H1 (cell line): Measurements from ENCODE around the gene JAK2. TPM values are rescaled to one million over a fixed set of nuclear protein-coding genes. Genes with fewer than 3 reads are reported as not detected.

ENCODE experiments used
- CTCF ChIA-PET: fragments of 300-600 bp; sonication (Branson Sonifier 250); formaldehyde crosslinking; loops from one replicate; lab custom pipeline; 2021; ENCODE audit not compliant: partially characterized antibody; lab: Charles Lee
- POLR2A ChIA-PET: fragments of 300-600 bp; sonication (Branson Sonifier 250); formaldehyde crosslinking; loops from one replicate; lab custom pipeline; 2021; ENCODE audit warnings: inconsistent platforms; ENCODE audit not compliant: partially characterized antibody; lab: Charles Lee
- DNase-seq, 2 experiments: peaks; one replicate each; pipeline versions ENCODE4 v3.0.0 to v3.0.0-alpha.2; 2010 to 2022; ENCODE audit warnings: low spot score in 2 of 2, low read depth in 1 of 2, mixed read lengths in 1 of 2
- FAIRE-seq: peaks from 2 replicates; lab custom pipeline; 2011; peaks lifted over from hg19 to GRCh38; lab: Jason Lieb, UNC
- H2AFZ ChIP-seq: 2 replicates; pipeline ENCODE4 v1.8.1; 2012; ENCODE audit warnings: low read length, inconsistent platforms
- H2AK5ac ChIP-seq: 2 replicates; pipeline ENCODE4 v1.6.1; 2013; ENCODE audit warnings: low read depth, low read length
- H2BK120ac ChIP-seq: replicated peaks from 2 replicates; pipeline ENCODE3; 2013; ENCODE audit warnings: low read depth, low read length, inconsistent platforms
- H2BK12ac ChIP-seq: 2 replicates; pipeline ENCODE4 v1.6.1; 2013; ENCODE audit warnings: low read depth, low read length
- H2BK15ac ChIP-seq: 2 replicates; pipeline ENCODE4 v1.6.1; 2013; ENCODE audit warnings: low read length
- H2BK20ac ChIP-seq: 2 replicates; pipeline ENCODE4 v1.6.1; 2013; ENCODE audit warnings: low read length
- H2BK5ac ChIP-seq: 2 replicates; pipeline ENCODE4 v1.6.1; 2013; ENCODE audit warnings: low read depth, low read length
- H3K14ac ChIP-seq: 2 replicates; pipeline ENCODE4 v1.6.1; 2013; ENCODE audit warnings: inconsistent platforms; ENCODE audit not compliant: insufficient read length
- H3K18ac ChIP-seq: 2 replicates; pipeline ENCODE4 v1.6.1; 2013; ENCODE audit warnings: low read length; ENCODE audit errors: extremely low read depth
- H3K23ac ChIP-seq: 2 replicates; pipeline ENCODE4 v1.6.1; 2013; ENCODE audit warnings: inconsistent platforms; ENCODE audit not compliant: insufficient read length
- H3K23me2 ChIP-seq: 2 replicates; pipeline ENCODE4 v1.6.1; 2013; ENCODE audit warnings: low read depth, low read length
- H3K27ac ChIP-seq: 2 replicates; pipeline ENCODE4 v1.6.1; 2011; ENCODE audit warnings: low read depth, low read length, inconsistent platforms
- H3K27me3 ChIP-seq, 4 experiments: replicated peaks in 1 of 4; 1 replicate in 1 of 4; 2 replicates in 3 of 4; pipeline versions ENCODE4 v1.6.1 to v1.8.1; 2011 to 2013; ENCODE audit warnings: low read length in 3 of 4, mild to moderate bottlenecking in 3 of 4, inconsistent platforms in 2 of 4, mixed read lengths in 2 of 4, moderate library complexity in 1 of 4; ENCODE audit not compliant: control insufficient read depth in 3 of 4, insufficient read depth in 3 of 4; ENCODE audit errors: extremely low read depth in 1 of 4
- H3K36me3 ChIP-seq, 4 experiments: 2 replicates each; pipeline versions ENCODE4 v1.6.1 to v1.8.1; 2011 to 2013; ENCODE audit warnings: mild to moderate bottlenecking in 4 of 4, low read length in 3 of 4, moderate library complexity in 2 of 4, control low read depth in 1 of 4, inconsistent platforms in 1 of 4; ENCODE audit not compliant: insufficient read depth in 4 of 4, control insufficient read depth in 2 of 4
- H3K4ac ChIP-seq: replicated peaks from 2 replicates; pipeline ENCODE3; 2013; ENCODE audit warnings: low read length, low read depth, mixed read lengths, inconsistent platforms; ENCODE audit not compliant: insufficient read length
- H3K4me1 ChIP-seq, 4 experiments: replicated peaks in 1 of 4; 1 replicate in 1 of 4; 2 replicates in 3 of 4; pipeline versions ENCODE4 v1.6.1 to v1.8.1; 2011 to 2013; ENCODE audit warnings: low read length in 3 of 4, inconsistent platforms in 2 of 4, mixed read lengths in 1 of 4; ENCODE audit not compliant: insufficient read depth in 4 of 4, control insufficient read depth in 3 of 4
- H3K4me2 ChIP-seq, 2 experiments: 2 replicates each; pipeline versions ENCODE4 v1.6.1 to v1.8.1; 2011 to 2013; ENCODE audit warnings: low read depth in 2 of 2, low read length in 2 of 2, control low read depth in 1 of 2, inconsistent platforms in 1 of 2, mild to moderate bottlenecking in 1 of 2; ENCODE audit not compliant: insufficient read depth in 1 of 2
- H3K4me3 ChIP-seq, 4 experiments: fragments of 200-600, 300-600 bp in 1 of 4; sonication (generic), shearing (Covaris generic), sonication (Bioruptor Twin) in 1 of 4; 2 replicates each; pipeline versions ENCODE4 v1.5.1 to v1.8.1; 2011 to 2016; ENCODE audit warnings: low read length in 4 of 4, low read depth in 3 of 4, control low read depth in 2 of 4, inconsistent platforms in 2 of 4, mild to moderate bottlenecking in 2 of 4, mixed read lengths in 1 of 4, moderate library complexity in 1 of 4; ENCODE audit not compliant: insufficient read depth in 2 of 4; ENCODE audit errors: extremely low read depth in 1 of 4
- H3K56ac ChIP-seq: replicated peaks from 2 replicates; pipeline ENCODE3; 2013; ENCODE audit warnings: low read depth, mild to moderate bottlenecking, mixed read lengths, low read length, inconsistent platforms; ENCODE audit not compliant: insufficient read length
- H3K79me1 ChIP-seq: 2 replicates; pipeline ENCODE4 v1.6.1; 2013; ENCODE audit warnings: low read depth, low read length, control low read depth
- H3K79me2 ChIP-seq, 2 experiments: 2 replicates each; pipeline versions ENCODE4 v1.6.1 to v1.8.1; 2012 to 2013; ENCODE audit warnings: low read length in 2 of 2, mild to moderate bottlenecking in 2 of 2, inconsistent platforms in 1 of 2; ENCODE audit not compliant: insufficient read depth in 2 of 2, control insufficient read depth in 1 of 2
- H3K9ac ChIP-seq, 4 experiments: replicated peaks in 1 of 4; 1 replicate in 1 of 4; 2 replicates in 3 of 4; pipeline versions ENCODE4 v1.6.1 to v1.8.1; 2011 to 2013; ENCODE audit warnings: low read depth in 3 of 4, low read length in 3 of 4, control low read depth in 2 of 4, mild to moderate bottlenecking in 2 of 4, moderate library complexity in 2 of 4, inconsistent platforms in 1 of 4; ENCODE audit errors: extremely low read depth in 1 of 4
- H3K9me3 ChIP-seq, 2 experiments: 2 replicates each; pipeline versions ENCODE4 v1.6.1 to v1.8.1; 2012 to 2013; ENCODE audit warnings: mild to moderate bottlenecking in 2 of 2, moderate library complexity in 2 of 2, control low read depth in 1 of 2, inconsistent platforms in 1 of 2, low read depth in 1 of 2, low read length in 1 of 2, mixed read lengths in 1 of 2; ENCODE audit not compliant: insufficient read depth in 2 of 2
- H4K20me1 ChIP-seq, 2 experiments: replicated peaks in 1 of 2; 2 replicates each; pipeline versions ENCODE3 to v1.8.1; 2011 to 2013; ENCODE audit warnings: inconsistent platforms in 2 of 2, low read length in 2 of 2, mild to moderate bottlenecking in 1 of 2; ENCODE audit not compliant: insufficient read depth in 2 of 2, control insufficient read depth in 1 of 2
- H4K5ac ChIP-seq: 2 replicates; pipeline ENCODE4 v1.6.1; 2013; ENCODE audit warnings: low read length, low read depth, mixed read lengths, inconsistent platforms; ENCODE audit not compliant: insufficient read length
- H4K8ac ChIP-seq: 2 replicates; pipeline ENCODE4 v1.8.0; 2013; ENCODE audit warnings: mild to moderate bottlenecking, moderate library complexity, low read length, inconsistent platforms; ENCODE audit not compliant: insufficient read depth; ENCODE audit errors: extremely low read depth
- H4K91ac ChIP-seq: replicated peaks from 2 replicates; pipeline ENCODE3; 2013; ENCODE audit warnings: low read length, mixed read lengths, inconsistent platforms; ENCODE audit not compliant: insufficient read length
- CBX5 ChIP-seq: fragments of 300-800, 300-1000 bp; sonication (generic); IDR thresholded peaks from 2 replicates; pipeline ENCODE4 v1.7.1; 2016; ENCODE audit warnings: antibody characterized with exemption, low read length, low read depth
- CTCF ChIP-seq, 3 experiments: IDR thresholded peaks; 1 replicate in 2 of 3; 2 replicates in 1 of 3; pipeline versions ENCODE4 v1.5.1 to v1.6.1; 2011; ENCODE audit warnings: low read length in 3 of 3, mild to moderate bottlenecking in 3 of 3, inconsistent platforms in 2 of 3, low read depth in 1 of 3, moderate library complexity in 1 of 3; ENCODE audit not compliant: insufficient read depth in 1 of 3; ENCODE audit errors: control extremely low read depth in 1 of 3
- EGR1 ChIP-seq: IDR thresholded peaks from 2 replicates; pipeline ENCODE4 v1.6.1; 2011; ENCODE audit warnings: low read depth, low read length, borderline replicate concordance
- EP300 ChIP-seq, 2 experiments: IDR thresholded peaks; 1 replicate in 1 of 2; 2 replicates in 1 of 2; pipeline ENCODE4 v1.6.1; 2011 to 2012; ENCODE audit warnings: low read depth in 2 of 2, low read length in 2 of 2, mild to moderate bottlenecking in 2 of 2, borderline replicate concordance in 1 of 2, inconsistent platforms in 1 of 2, moderate library complexity in 1 of 2
- FOSL1 ChIP-seq: IDR thresholded peaks from 2 replicates; pipeline ENCODE4 v1.6.1; 2011; ENCODE audit warnings: mild to moderate bottlenecking, low read depth, low read length, moderate library complexity; ENCODE audit not compliant: insufficient read depth
- HDAC2 ChIP-seq, 2 experiments: fragments of 300-600 bp in 1 of 2; sonication (generic) in 1 of 2; IDR thresholded peaks; 2 replicates each; pipeline ENCODE4 v1.6.1; 2011 to 2012; ENCODE audit warnings: low read depth in 2 of 2, low read length in 2 of 2, mild to moderate bottlenecking in 2 of 2, moderate library complexity in 2 of 2, borderline replicate concordance in 1 of 2, inconsistent platforms in 1 of 2
- SIRT6 ChIP-seq: IDR thresholded peaks from one replicate; pipeline ENCODE4 v1.7.1; 2012; ENCODE audit warnings: low read length, inconsistent platforms
- TAF1 ChIP-seq: IDR thresholded peaks from 2 replicates; pipeline ENCODE4 v1.6.1; 2011; ENCODE audit warnings: mild to moderate bottlenecking, low read depth, low read length
- USF2 ChIP-seq: IDR thresholded peaks from 2 replicates; pipeline ENCODE4 v1.6.1; 2011; ENCODE audit warnings: low read length, improper control_type of control experiment
- ZNF274 ChIP-seq: IDR thresholded peaks from 2 replicates; pipeline ENCODE4 v1.7.0; 2012; ENCODE audit warnings: low read length, borderline replicate concordance; ENCODE audit errors: extremely low read depth
- WGBS, 2 experiments: shearing (Covaris generic) in 1 of 2; methylation state at CpG; one replicate each; pipeline versions ENCODE4 v1.1.6 to v1.1.7; 2013 to 2015; ENCODE audit warnings: low lambda C conversion rate in 2 of 2, mixed read lengths in 2 of 2, inconsistent platforms in 1 of 2, low coverage in 1 of 2, missing lambda C conversion rate in 1 of 2; ENCODE audit not compliant: insufficient replicate concordance in 2 of 2, insufficient coverage in 1 of 2, insufficient read length in 1 of 2; ENCODE audit errors: extremely low coverage in 1 of 2, missing lambda C conversion rate in 1 of 2; 5-methylcytosine and 5-hydroxymethylcytosine counted together
- polyA plus RNA-seq, 7 experiments: library from polyadenylated mRNA; depleted of rRNA in 3 of 7; stranded (reverse) in 5 of 7; unstranded in 2 of 7; fragments of >200 nt in 5 of 7; fragments of 200-250 nt in 2 of 7; gene quantifications; 1 replicate in 5 of 7; 2 replicates in 1 of 7; 4 replicates in 1 of 7; pipeline versions ENCODE4 v1.2.1 to v1.2.3, GENCODE V29; 2011 to 2013; ENCODE audit warnings: missing spikeins in 2 of 7, mixed read lengths in 2 of 7
- total RNA-seq: library from RNA; stranded (reverse); fragmentation: NEBNext Ultra II Directional; extraction: Animal tissue kit (Norgen Biotek cat#: 25700); gene quantifications from 2 replicates; pipeline ENCODE4 v1.2.1, GENCODE V29; 2021

JAK2 gene
- total and polyA plus RNA-seq, 2 of the 8 experiments (the other 6 are each of a cell fraction or from before 2014, with no cell fraction given) = 0.50 to 2.1 TPM

GRCh38 chr9:4938496-4938895 is 46.6 kb upstream of the JAK2 start:
- Histone ChIP-seq H3K79me1 (no peaks in the 10 kb centered on the region), H2BK15ac (no peak overlapping the region), H3K9ac (no peak overlapping the region), H2AFZ (no peak overlapping the region), H3K27ac (no peak overlapping the region), H3K14ac (no peak overlapping the region), H3K18ac (no peak overlapping the region), H2AK5ac (no peak overlapping the region), H3K4me3 (no peak overlapping the region), H4K5ac (no peak overlapping the region), H3K4me1 (no peaks in the 10 kb centered on the region), H3K9me3 (no peaks in the 10 kb centered on the region), H3K4me2 (no peak overlapping the region), H3K79me2 (no peaks in the 10 kb centered on the region), H3K23ac (no peak overlapping the region), H4K8ac (no peak overlapping the region), H4K91ac (no peak overlapping the region), H3K4ac (no peak overlapping the region), H2BK120ac (no peak overlapping the region), H4K20me1 (no peaks in the 10 kb centered on the region), H2BK12ac (no peak overlapping the region), H3K23me2 (no peaks in the 10 kb centered on the region), H3K56ac (no peak overlapping the region), H3K27me3 (no peaks in the 10 kb centered on the region), H3K36me3 (no peaks in the 10 kb centered on the region), H2BK20ac (no peak overlapping the region), H2BK5ac (no peak overlapping the region)
- DNase-seq (no peak), FAIRE-seq (no peak)
- ChIA-PET CTCF (interaction anchor here (0.6 kb wide), 1 partner anchor 24 kb away, joined by 5 read pairs; no protein-coding TSS in a partner anchor), POLR2A (no interaction called here)
- WGBS, 2 experiments = 76% methylated on average over 1 of the region's 1 CpG; no CpG with 5 or more reads in 1 of the 2 experiments
- no peak for TF ChIP-seq SIRT6
- TF ChIP-seq CBX5 = no peak
- no peak for TF ChIP-seq HDAC2 (IDR thresholded peaks at IDR 0.05; ENCODE audit: borderline replicate concordance in 1 of 2, low read depth in 2 of 2, low read length in 2 of 2)
- TF ChIP-seq ZNF274 = no peak
- no peak for TF ChIP-seq TAF1
- TF ChIP-seq FOSL1 = no peak
- TF ChIP-seq USF2 = no peak
- TF ChIP-seq EP300 (IDR thresholded peaks at IDR 0.05; ENCODE audit: borderline replicate concordance in 1 of 2, low read depth in 2 of 2, low read length in 2 of 2) = no peak
- TF ChIP-seq CTCF (IDR thresholded peaks at IDR 0.05; ENCODE audit: control extremely low read depth in 1 of 3, insufficient read depth in 1 of 3, low read depth in 1 of 3, low read length in 3 of 3) = no peak
- no peak for TF ChIP-seq EGR1
